Measurements from ENCODE around the gene ANAPC13.

Gene ANAPC13

DNA sequence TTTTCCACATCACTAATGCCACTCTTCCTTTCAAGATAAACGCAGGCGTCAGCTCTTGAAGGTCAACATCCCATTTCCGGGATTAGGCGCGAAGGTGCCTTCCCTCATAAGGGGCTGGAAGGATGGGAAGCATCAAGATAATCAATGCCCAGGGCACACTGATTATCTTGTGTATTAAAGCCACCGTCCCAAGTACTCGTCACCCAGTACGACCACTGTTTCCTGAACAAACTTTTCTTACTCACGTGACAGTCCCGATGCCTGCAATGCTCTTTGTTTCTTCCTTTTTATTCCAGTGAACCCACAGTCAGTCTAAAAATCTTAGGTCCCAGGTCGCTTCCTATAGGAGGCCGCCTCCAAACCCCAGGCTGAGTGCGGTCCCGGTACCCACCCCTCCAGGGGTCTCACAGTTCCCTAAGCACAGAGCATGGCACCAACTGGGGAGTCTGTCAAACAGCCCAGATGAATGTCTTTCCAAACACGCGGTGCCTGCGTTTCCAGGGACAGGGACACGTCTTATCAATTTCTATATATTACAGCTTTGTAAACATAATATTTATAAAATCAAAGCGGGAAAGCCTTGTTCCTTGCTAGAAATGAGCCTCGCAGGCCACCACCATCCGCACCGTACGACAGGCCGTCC lies 589 bp downstream of the ANAPC13 start:
- DNase-seq = peak in 9 of 42 donors; percentile 10 to 93 (median 29)

DNA sequence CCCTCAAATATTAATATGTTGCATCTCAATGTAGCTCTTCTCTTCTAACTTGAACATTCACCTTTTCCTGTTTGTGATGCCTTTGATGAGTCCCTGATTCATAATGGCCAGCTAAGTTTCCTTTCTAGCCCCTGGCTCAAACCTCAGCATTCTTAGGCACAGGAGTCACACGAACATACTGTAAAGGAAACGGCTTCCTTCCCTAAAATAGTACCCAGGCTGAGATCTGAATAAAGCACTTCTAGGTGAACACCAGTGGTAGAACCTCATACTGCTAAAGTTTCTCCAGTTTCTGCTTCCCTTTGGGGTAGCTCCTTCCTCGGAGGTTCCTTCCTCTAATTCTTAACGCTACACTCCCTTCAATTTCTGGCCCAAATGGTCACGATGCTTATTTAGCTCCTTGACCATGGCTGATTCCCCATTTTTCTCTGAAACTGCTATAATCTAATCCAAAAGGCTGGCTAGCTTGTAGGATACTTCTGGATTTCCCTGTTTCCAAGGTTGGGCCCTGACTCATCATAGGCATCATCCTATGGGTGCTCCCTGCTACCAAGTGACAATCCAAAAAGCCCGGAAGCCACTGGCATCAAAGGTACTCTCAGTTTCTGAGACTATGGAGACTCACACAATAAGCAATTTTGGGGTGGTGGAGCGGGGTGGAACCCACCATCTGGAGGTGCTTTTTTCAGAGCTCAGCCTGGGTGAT lies 2.4 kb downstream of the ANAPC13 start:
- DNase-seq = no peak
- intact Hi-C loops (cut with DNase I) = loop anchor here (5.0 kb wide), 1 partner anchor 271 kb away; no protein-coding TSS in a partner anchor

More for the DNA sequence above, 589 bp downstream of the ANAPC13 start:
- intact Hi-C loops (cut with DNase I) = loop anchor here (5.0 kb wide), 1 partner anchor 913 kb away; the partner anchor contains the start of gene CDV3

DNA sequence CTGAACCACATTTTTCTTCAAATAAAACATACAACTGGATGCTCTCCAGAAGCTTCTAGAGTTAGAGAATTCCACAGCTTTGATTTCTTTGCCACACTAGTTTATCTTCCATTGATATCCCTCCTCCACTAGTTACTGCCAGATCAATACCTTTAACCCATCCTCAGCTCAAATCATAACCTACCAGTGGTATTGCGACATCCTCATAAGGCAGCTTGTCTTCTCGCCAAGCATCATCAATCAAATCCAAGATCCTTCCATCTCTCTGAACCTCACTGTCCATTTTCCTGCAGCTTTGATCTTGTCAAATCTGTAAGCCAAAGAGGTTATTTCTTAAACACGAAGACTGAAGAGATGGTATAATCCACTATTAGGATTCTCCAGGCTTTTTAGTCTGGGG lies 3.2 kb downstream of the ANAPC13 start:
- intact Hi-C loops (cut with DNase I) = loop anchor here (5.0 kb wide), 1 partner anchor 270 kb away; no protein-coding TSS in a partner anchor

DNA sequence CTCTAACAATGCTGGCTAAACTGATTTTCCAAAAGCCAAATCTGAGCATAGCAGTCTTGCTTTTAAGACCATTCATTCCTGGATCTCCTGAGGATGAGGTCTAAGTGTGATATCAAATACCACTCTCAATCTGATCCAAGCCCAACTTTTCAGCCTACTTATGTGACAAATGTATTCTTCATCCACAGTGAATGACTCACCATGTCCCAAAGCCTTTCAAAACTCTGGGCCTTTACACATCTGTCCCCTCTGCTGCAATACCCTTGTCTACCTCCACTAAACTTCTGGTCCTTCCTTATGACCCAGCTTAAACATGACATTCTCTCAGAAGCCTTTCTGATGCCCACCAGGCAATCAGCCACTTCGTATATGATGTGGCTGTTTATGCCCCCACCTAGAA lies 4.6 kb downstream of the ANAPC13 start:
- intact Hi-C loops (cut with DNase I) = loop anchor here (5.0 kb wide), 1 partner anchor 269 kb away; no protein-coding TSS in a partner anchor
- no peak for DNase-seq

More for the DNA sequence above, 3.2 kb downstream of the ANAPC13 start:
- DNase-seq = no peak

DNA sequence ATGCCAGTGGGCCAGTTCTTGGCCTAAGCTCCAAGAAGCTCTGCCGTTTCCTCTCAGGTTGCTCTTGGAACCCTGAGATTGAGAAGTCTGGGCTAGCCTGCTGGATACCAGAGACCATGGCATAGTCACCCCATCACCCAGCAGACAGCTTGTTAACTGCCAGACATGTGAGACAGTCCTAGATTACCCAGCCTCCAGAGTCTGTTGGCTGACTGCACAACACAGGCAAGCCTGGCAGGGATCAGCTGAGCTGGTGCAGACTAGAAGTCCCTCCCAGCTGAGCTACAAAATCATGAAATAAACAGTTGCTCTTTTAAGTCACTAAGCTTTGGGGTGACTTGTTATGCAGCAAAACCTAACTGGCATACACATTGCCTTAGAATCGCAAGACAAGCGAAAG lies 5.2 kb downstream of the ANAPC13 start:
- intact Hi-C loops (cut with DNase I) = loop anchor here (5.0 kb wide), 1 partner anchor 268 kb away; no protein-coding TSS in a partner anchor
- no peak for DNase-seq

DNA sequence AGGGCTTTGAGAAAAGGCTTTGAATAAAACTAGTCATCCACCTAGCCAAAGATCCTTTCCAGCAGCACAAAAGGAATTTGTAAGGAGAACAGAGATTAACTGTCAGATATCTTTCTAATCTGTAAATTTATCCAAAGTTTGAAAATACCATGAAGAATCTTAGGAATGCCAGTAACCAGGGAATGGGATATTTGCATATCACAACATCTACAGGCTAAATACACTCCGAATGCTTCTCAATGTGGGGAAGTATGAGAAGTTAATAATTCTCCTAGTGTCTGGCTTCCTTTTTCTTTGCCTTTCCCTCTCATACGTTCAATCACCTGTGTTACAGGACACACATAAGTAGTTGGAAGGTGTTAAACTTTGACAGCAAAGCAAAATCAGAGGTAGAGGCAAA lies 7.8 kb downstream of the ANAPC13 start:
- no peak for DNase-seq
- intact Hi-C loops (cut with DNase I) = loop anchor here (10.0 kb wide), 1 partner anchor 113 kb away; no protein-coding TSS in a partner anchor

DNA sequence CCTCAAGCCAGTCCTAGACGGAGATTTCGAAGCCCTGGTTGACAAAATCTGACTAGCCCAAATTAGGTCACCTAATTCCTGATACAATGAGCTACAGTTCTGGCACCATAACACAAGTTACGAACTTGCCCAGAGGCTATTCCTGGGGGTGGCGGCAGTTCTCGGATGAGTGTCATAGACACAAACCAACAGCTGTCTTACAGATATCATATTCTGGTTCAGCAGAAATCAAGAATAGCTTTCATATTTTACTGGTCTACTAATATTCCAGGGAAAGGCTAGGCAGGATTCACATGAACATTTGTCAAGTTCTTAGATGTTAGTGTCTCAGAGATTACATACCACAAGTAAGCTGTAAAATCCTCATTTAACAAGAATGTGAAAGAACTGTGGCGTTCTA lies 8.8 kb downstream of the ANAPC13 start:
- no peak for DNase-seq
- intact Hi-C loops (cut with DNase I) = loop anchor here (10.0 kb wide), 1 partner anchor 112 kb away; no protein-coding TSS in a partner anchor

DNA sequence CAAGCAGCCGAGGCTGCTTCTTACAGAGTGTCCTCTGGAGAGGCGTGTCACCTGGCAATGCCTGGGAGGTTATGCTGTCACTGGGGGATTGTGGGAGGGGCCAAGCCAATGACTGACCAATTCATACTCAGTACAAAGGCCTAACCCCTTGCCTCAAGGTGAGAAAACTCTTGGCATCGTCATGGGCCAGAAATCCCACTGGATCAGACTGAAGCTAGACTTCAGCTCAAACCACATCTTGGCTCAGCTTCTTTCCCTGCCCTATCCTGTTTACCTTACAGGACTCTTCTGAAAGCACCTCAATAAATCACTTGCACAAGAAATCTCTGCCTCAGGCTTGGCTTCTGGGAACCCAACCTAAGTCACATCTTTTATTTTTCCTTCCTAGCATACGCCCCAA lies 9.5 kb downstream of the ANAPC13 start:
- intact Hi-C loops (cut with DNase I) = loop anchor here (10.0 kb wide), 1 partner anchor 112 kb away; no protein-coding TSS in a partner anchor
- DNase-seq = no peak

DNA sequence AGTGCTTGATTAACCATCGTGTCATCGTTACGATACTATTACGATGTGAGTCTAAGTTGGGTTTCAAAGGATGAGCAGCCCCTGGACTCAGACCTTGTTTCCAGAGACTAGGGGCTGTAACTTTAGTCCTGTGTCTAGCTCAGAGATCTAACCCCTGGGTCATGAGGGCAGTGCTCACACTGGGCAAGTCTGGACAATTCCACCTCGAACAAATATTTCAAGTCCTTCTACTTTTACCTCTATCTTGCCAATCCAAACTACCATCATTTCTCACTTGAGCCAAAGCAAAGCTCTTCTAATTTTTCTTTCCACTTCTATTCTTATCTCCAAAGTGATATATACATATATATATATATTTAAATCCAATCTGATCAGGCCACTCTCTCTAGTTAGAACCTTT lies 10.8 kb downstream of the ANAPC13 start:
- intact Hi-C loops (cut with DNase I) = loop anchor here (2.0 to 10.0 kb wide), 2 partner anchors 110 to 166 kb away; no protein-coding TSS in a partner anchor
- no peak for DNase-seq

DNA sequence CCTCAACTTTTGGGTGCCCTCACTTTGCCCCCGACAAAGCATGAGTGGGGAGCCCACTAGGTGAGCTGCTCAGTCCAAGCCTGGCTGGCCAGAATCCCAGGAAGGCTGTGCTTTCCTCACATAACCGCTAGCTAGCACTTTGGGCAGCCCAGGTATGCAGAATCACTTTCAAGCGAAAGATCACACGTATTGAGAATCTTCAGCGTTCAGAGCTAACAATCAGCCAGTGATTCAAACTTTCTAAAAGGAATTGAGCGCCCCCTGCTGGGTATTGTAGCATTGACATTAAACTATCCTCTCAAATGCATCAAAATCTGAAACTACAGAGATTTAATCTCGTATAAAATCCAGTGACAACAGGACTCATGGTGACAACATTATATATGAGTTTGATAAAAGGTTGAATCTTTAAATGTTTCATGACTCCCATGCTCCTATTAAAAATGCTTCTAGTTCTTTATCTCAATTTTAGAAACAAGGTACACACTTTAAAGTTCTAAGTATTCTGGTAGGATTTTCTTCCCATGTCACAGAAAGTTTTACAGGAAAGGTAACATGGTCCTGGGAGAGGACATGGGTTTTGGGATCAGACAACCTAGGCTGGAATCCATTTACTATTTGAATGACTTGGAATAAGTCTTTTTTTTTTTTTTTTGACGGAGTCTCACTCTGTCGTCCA lies 11.8 kb downstream of the ANAPC13 start:
- peak in 40 of 42 donors; percentile 23 to 96 (median 84) for DNase-seq
- intact Hi-C loops (cut with DNase I) = loop anchor here (2.0 to 10.0 kb wide), 2 partner anchors 109 to 165 kb away; no protein-coding TSS in a partner anchor

DNA sequence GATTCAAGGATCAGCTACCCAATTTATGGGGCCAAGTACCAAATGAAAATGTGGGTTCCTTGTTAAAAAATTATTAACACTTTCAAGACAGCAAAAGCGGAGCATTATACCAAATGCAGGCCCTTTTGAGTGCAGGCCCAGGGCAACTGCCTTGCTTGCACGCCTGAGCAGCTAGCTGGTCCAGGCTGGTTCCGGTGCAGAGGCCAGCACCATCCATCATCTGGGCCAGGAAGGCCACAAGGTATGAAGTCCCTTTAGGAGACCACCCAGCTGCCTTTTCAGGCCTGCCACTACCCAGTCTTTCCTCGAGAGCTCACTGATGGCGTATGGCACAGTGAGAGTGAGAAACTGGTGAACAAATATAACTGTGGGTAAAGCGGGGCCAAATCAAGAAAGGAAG lies 13.0 kb downstream of the ANAPC13 start:
- DNase-seq = no peak
- intact Hi-C loops (cut with DNase I) = loop anchor here (10.0 kb wide), 1 partner anchor 108 kb away; no protein-coding TSS in a partner anchor

DNA sequence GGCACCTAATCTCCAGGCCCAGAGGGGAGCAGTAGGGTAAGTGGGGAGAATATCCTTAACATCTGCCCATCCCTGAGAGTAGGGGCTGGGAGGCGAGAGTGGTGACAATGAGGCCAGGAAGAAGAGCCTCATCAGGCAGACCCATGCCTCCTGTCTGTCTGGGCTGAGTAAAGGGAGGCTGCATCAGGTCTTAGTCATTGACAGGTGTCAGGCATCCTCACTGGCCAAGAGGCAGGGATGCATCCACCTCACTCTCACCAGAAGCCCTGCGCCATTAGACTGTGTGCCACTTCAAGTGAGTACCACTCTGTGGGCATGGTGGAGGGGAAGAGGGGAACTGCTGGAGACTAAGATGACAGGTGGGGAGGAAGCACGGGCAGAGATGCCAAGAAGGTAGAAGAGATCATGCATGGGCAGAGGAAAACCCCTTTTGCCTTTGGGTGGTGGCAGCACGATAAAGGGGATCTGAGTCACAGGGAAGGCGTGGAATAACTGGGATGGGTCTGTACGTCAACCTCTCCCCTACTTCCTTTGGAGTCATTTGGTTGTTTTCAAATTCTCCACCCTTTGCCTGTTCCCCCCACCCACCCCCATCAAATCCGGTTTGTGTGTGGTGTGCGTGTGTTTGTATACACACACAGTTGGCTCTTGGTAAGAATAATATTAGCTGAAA lies 14.1 kb downstream of the ANAPC13 start:
- intact Hi-C loops (cut with DNase I) = loop anchor here (10.0 kb wide), 1 partner anchor 107 kb away; no protein-coding TSS in a partner anchor
- no peak for DNase-seq

DNA sequence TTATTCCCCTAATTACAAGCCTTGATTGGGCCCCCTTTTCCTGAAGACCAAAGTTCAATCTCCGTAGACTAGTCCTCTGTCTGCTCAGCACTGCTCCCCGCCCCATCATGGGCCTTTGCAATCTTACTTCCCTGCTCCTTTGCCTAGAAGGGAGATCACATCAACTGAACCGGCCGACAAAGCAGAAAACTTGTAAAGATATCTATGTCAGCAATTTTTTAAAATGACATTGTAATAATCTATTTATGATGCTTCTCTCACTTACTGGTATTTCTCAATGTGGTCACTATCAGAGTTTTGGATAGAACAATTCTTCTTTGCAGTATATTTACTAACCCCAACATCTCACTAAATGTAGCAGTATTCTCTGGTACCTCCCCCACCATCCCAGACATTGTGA lies 17.3 kb downstream of the ANAPC13 start:
- intact Hi-C loops (cut with DNase I) = no loop called here

DNA sequence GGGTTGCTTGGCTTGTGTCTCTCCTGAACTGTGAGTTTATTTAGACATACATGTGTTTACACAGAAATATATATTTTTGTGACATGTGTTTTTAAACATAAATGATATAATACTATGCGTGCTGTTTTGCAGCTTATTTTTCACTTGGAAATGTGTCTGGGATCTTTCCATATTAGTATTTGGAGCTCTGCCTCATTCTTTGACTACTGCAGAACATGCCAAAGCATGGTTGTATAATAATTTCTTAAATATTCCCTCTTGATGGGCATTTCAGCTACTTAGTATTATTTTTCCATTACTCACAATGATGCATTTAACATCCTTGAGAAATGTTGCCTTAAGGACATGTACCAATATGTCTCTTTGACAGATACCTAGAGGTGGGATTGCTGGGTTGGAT lies 19.5 kb downstream of the ANAPC13 start:
- intact Hi-C loops (cut with DNase I) = no loop called here

More for the DNA sequence above, 17.3 kb downstream of the ANAPC13 start:
- no peak for DNase-seq

DNA sequence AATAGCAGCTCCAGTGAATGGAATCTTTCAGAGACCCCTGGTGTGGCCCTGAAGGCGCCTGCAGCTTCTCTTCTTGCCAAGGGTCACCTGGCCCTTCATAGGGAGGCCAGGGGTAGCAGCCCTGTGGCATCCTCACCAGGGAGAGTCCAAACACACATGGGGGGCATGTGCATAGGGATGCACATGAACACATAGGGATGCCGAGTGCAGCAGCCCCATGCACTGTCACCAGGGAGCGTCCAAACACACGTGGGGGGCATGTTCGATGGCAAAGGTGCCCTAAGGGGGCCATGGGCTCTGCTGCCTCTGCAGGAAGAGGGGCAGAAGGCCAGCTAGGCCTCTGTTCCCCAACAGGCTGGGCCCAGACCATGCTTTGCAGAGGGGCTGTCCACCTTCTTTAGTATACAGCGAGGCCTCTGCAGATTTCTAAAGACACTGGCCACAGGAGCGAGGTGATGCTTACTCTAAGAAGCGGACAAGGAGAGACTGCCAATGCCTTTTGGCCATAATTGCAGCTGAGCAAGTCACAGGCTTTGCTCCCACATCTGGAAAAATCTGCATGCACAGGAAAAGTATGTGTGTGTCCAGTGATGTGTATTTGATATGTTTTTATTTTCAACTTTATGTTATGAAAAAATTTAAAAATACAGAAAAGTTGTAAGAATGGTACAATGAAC lies 21.0 kb downstream of the ANAPC13 start:
- intact Hi-C loops (cut with DNase I) = no loop called here
- DNase-seq = peak in 1 of 42 donors; percentile 34

More for the DNA sequence above, 19.5 kb downstream of the ANAPC13 start:
- DNase-seq = no peak

DNA sequence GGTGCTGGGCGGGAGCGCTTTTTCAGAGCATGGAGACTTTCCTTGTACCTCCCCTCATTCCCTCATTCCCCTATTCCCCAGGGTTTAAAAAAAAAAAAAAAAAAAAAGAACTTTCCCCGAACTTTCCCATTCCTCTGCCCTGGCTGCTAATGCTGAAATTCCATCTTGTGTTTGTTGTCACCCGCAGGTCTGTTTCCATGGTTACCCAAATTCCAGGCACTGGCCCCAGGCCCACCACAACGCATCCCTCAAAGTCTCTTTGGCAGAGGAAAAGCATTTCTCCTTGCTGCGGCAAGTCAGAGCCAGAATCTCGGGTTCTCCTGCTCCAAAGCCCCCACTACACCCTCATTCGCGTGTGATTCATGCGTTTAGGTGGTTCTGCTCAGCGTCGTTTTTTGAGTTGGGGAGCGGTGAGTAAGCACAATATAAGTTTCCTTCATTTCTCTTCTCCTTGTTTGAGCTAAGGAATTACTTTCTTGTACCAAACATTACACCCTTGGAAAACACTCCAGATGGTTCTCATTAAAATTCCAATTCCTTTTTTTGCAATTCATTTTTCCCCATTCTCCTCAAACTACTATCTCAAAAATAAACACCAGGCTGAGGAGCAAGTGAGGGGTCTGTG lies 21.6 kb downstream of the ANAPC13 start:
- intact Hi-C loops (cut with DNase I) = no loop called here
- peak in 5 of 42 donors; percentile 5 to 42 (median 28) for DNase-seq

DNA sequence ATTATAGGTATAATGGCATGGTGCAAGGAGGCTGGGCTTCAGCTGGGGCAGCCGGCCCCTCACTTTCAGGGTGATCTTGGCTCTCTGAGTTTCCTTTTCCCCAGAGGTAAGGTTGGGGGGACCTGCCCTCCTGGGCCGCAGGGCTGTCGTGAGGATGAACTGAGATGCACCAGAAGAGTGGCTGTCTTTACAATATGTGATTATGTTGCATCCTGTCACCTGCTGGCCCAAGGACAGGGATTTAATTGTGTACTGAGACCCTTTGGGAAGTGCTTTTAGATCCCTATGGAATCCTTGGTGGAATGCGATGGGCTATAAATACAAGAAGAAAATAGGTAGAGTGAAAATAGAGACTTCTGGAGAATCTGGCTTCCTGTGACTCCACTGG lies 22.1 kb downstream of the ANAPC13 start:
- intact Hi-C loops (cut with DNase I) = no loop called here
- DNase-seq = no peak
